Measurements from ENCODE around the gene SYT11.
"Not testable (repeated sequence)": the region's sequence is repeated elsewhere in the genome, so short reads cannot be mapped to it uniquely, and the experiment has no call there.

Gene SYT11

GRCh38 chr1:155859234-155859829 is at the start of gene SYT11:
SYT11 (plus strand) TSS chr1:155859567; CDS start chr1:155859762, 195 bp downstream.
- peak; percentile 90 for DNase-seq

- DNase-seq, result no peak
Measured at GRCh38 chr1:155812878-155813277, 46.5 kb upstream of the SYT11 start.

- no peak for DNase-seq
Measured at GRCh38 chr1:155813672-155814071, 45.7 kb upstream of the SYT11 start.

GRCh38 chr1:155816351-155816750 is 43.0 kb upstream of the SYT11 start:
- DNase-seq, result no peak

GRCh38 chr1:155827450-155827849 is 31.9 kb upstream of the SYT11 start:
- DNase-seq, result no peak

- no peak for DNase-seq
Measured at GRCh38 chr1:155831279-155831976, 27.9 kb upstream of the SYT11 start.

GRCh38 chr1:155833665-155834295 is 25.6 kb upstream of the SYT11 start:
- no peak for DNase-seq

GRCh38 chr1:155834296-155834926 is 25.0 kb upstream of the SYT11 start:
- DNase-seq, result no peak

GRCh38 chr1:155834927-155835399 is 24.4 kb upstream of the SYT11 start:
- DNase-seq, result not testable (repeated sequence)

GRCh38 chr1:155835548-155835947 is 23.8 kb upstream of the SYT11 start:
- DNase-seq, result no peak

GRCh38 chr1:155840386-155840785 is 19.0 kb upstream of the SYT11 start:
- DNase-seq, result no peak

- DNase-seq, result no peak
Measured at GRCh38 chr1:155844860-155845421, 14.4 kb upstream of the SYT11 start.

- no peak for DNase-seq
Measured at GRCh38 chr1:155847823-155848529, 11.4 kb upstream of the SYT11 start.

GRCh38 chr1:155850345-155850744 is 9.0 kb upstream of the SYT11 start:
- no peak for DNase-seq

GRCh38 chr1:155856257-155856974 is 3.0 kb upstream of the SYT11 start:
- DNase-seq, result no peak

- peak; percentile 87 for DNase-seq
Measured at GRCh38 chr1:155856975-155857930, 2.1 kb upstream of the SYT11 start, which contains the start of gene GON4L. GON4L (minus strand) TSS chr1:155857214; CDS start chr1:155853780, 3,434 bp downstream.

- peak; percentile 8 for DNase-seq
Measured at GRCh38 chr1:155858800-155859233, 550 bp upstream of the SYT11 start.

- peak; percentile 49 for DNase-seq
Measured at GRCh38 chr1:155859881-155860871, 809 bp downstream of the SYT11 start.

GRCh38 chr1:155860970-155861510 is 1.7 kb downstream of the SYT11 start:
- no peak for DNase-seq

Measured in stimulated activated naive CD4-positive, alpha-beta T cell treated with Interleukin-2 at 50 U/mL for 16 hours (primary cell).